ENCODE results near the gene IMPA2.

IMPA2 gene

DNA sequence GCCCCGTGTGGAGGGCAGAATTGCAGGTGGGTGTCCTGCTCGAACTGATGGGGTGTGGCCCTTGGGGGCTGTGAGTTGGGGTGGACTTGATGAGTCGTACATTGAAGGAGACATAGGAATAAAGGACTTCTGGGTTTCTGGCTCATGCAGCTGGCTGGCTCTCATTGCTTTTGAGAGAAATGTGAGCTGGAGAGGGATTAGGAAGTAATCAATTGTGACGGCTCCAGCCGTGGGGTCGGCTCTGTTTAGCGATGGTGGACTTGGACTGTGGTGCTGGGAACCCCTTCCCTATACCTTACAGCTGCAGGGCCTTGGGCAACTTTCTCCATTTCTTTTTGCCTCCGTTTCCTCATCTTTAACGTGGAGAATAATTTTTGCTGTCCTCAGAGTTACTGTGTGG lies 9.2 kb downstream of the IMPA2 start:
- no peak overlapping the region for H3K4me2 ChIP-seq (ENCODE audit: low read length)
- H3K4me3 ChIP-seq (ENCODE audit: low read length), result no peak overlapping the region
- TF ChIP-seq EZH2phosphoT487 (IDR thresholded peaks at IDR 0.05; ENCODE audit: low read depth), result no peak
- TF ChIP-seq, protein P1, sequence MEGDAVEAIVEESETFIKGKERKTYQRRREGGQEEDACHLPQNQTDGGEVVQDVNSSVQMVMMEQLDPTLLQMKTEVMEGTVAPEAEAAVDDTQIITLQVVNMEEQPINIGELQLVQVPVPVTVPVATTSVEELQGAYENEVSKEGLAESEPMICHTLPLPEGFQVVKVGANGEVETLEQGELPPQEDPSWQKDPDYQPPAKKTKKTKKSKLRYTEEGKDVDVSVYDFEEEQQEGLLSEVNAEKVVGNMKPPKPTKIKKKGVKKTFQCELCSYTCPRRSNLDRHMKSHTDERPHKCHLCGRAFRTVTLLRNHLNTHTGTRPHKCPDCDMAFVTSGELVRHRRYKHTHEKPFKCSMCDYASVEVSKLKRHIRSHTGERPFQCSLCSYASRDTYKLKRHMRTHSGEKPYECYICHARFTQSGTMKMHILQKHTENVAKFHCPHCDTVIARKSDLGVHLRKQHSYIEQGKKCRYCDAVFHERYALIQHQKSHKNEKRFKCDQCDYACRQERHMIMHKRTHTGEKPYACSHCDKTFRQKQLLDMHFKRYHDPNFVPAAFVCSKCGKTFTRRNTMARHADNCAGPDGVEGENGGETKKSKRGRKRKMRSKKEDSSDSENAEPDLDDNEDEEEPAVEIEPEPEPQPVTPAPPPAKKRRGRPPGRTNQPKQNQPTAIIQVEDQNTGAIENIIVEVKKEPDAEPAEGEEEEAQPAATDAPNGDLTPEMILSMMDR (IDR thresholded peaks at IDR 0.05; ENCODE audit: low read depth, low read length), result no peak
- no peak overlapping the region for H3K27ac ChIP-seq (ENCODE audit: low read length)
- no peaks in the 10 kb centered on the region for H3K36me3 ChIP-seq (replicated peaks; ENCODE audit: low read depth, low read length)
- H2AFZ ChIP-seq (ENCODE audit: low read depth, low read length), result no peak overlapping the region
- H3K27me3 ChIP-seq (ENCODE audit: low read depth, low read length), result no peaks in the 10 kb centered on the region
- H4K20me1 ChIP-seq (ENCODE audit: insufficient read depth, low read length), result no peaks in the 10 kb centered on the region
- H3K4me1 ChIP-seq (ENCODE audit: low read length), result peaks cover 14% of the 10 kb centered on the region
- no peak overlapping the region for H3K9ac ChIP-seq (ENCODE audit: low read length)
- no peaks in the 10 kb centered on the region for H3K9me3 ChIP-seq (ENCODE audit: insufficient read depth, low read length)
- H3K79me2 ChIP-seq (ENCODE audit: low read length), result no peaks in the 10 kb centered on the region

GRCh38 chr18:11991021-11991795 lies 9.9 kb downstream of the IMPA2 start:
- Histone ChIP-seq H3K4me2 (ENCODE audit: low read length) (no peak overlapping the region), H2AFZ (ENCODE audit: low read depth, low read length) (no peak overlapping the region), H3K27me3 (ENCODE audit: low read depth, low read length) (no peaks in the 10 kb centered on the region), H4K20me1 (ENCODE audit: insufficient read depth, low read length) (no peaks in the 10 kb centered on the region), H3K36me3 (replicated peaks; ENCODE audit: low read depth, low read length) (no peaks in the 10 kb centered on the region), H3K4me1 (ENCODE audit: low read length) (peaks cover 21% of the 10 kb centered on the region), H3K9ac (ENCODE audit: low read length) (no peak overlapping the region), H3K9me3 (ENCODE audit: insufficient read depth, low read length) (no peaks in the 10 kb centered on the region), H3K4me3 (ENCODE audit: low read length) (no peak overlapping the region), H3K27ac (ENCODE audit: low read length) (no peak overlapping the region), H3K79me2 (ENCODE audit: low read length) (no peaks in the 10 kb centered on the region)
- TF ChIP-seq, protein P1 (IDR thresholded peaks at IDR 0.05; ENCODE audit: low read depth, low read length), result no peak
- TF ChIP-seq EZH2phosphoT487 (IDR thresholded peaks at IDR 0.05; ENCODE audit: low read depth), result no peak

DNA sequence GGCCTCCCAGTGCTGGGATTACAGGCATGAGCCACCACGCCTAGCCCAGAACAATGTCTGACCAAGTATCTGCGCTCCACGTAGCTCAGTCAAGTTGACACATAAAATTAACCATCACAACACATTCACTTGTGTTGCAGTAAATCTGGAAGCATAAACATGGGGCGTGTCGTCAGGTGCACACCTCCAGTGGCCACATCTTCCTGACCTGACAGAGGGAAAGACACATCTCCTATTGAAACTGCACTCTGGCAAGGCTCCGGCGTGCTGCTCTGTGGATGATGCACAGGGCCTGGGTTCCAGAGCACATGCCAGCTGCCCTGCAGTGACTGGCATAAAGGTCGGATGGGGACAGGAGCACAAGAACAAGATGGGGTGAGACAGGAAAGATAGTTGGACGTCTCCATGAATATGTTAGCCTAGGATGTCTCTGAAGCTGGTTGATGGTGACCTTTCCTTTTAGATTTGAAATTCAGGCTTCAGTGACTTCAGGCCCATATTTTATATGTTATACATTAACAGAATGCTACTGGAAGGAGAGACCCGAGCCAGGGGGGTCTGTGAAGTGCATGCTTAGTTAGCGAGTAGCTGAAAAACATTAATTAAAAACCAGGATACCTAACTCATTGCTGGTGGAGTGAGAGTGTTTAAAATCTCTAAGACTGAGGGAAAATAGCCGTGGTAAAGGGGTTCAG lies 10.9 kb downstream of the IMPA2 start:
- TF ChIP-seq, protein P1 (IDR thresholded peaks at IDR 0.05; ENCODE audit: low read depth, low read length), result no peak
- no peak for TF ChIP-seq EZH2phosphoT487 (IDR thresholded peaks at IDR 0.05; ENCODE audit: low read depth)
- Histone ChIP-seq H2AFZ (ENCODE audit: low read depth, low read length) (no peak overlapping the region), H3K27me3 (ENCODE audit: low read depth, low read length) (no peaks in the 10 kb centered on the region), H3K9me3 (ENCODE audit: insufficient read depth, low read length) (no peaks in the 10 kb centered on the region), H3K79me2 (ENCODE audit: low read length) (no peaks in the 10 kb centered on the region), H3K9ac (ENCODE audit: low read length) (no peak overlapping the region), H3K4me3 (ENCODE audit: low read length) (no peak overlapping the region), H3K27ac (ENCODE audit: low read length) (no peak overlapping the region), H3K4me2 (ENCODE audit: low read length) (no peak overlapping the region), H3K4me1 (ENCODE audit: low read length) (peaks cover 22% of the 10 kb centered on the region), H3K36me3 (replicated peaks; ENCODE audit: low read depth, low read length) (no peaks in the 10 kb centered on the region), H4K20me1 (ENCODE audit: insufficient read depth, low read length) (no peaks in the 10 kb centered on the region)

- no peaks in the 10 kb centered on the region for H3K27me3 ChIP-seq (ENCODE audit: low read depth, low read length)
- H3K4me1 ChIP-seq (ENCODE audit: low read length), result peaks cover 22% of the 10 kb centered on the region
- no peak overlapping the region for H3K9ac ChIP-seq (ENCODE audit: low read length)
- no peaks in the 10 kb centered on the region for H3K9me3 ChIP-seq (ENCODE audit: insufficient read depth, low read length)
- H3K27ac ChIP-seq (ENCODE audit: low read length), result no peak overlapping the region
- no peaks in the 10 kb centered on the region for H4K20me1 ChIP-seq (ENCODE audit: insufficient read depth, low read length)
- TF ChIP-seq, protein P1 (IDR thresholded peaks at IDR 0.05; ENCODE audit: low read depth, low read length), result no peak
- TF ChIP-seq EZH2phosphoT487 (IDR thresholded peaks at IDR 0.05; ENCODE audit: low read depth), result no peak
- no peak overlapping the region for H3K4me2 ChIP-seq (ENCODE audit: low read length)
- no peak overlapping the region for H2AFZ ChIP-seq (ENCODE audit: low read depth, low read length)
- no peak overlapping the region for H3K4me3 ChIP-seq (ENCODE audit: low read length)
- H3K36me3 ChIP-seq (replicated peaks; ENCODE audit: low read depth, low read length), result no peaks in the 10 kb centered on the region
- H3K79me2 ChIP-seq (ENCODE audit: low read length), result no peaks in the 10 kb centered on the region
These were observed 12.1 kb downstream of the IMPA2 start for GRCh38 chr18:11993264-11993916.

Data from OCI-LY3 (cell line).